Stimulated activated CD4-positive, alpha-beta T cell treated with anti-CD3 and anti-CD28 coated beads, Interleukin-12 subunit alpha, Interleukin-12 subunit beta, amount 100 ng/mL, for 4 hours (primary cell): ENCODE measurements around the gene AMMECR1L.
"Not testable (repeated sequence)": the region's sequence is repeated elsewhere in the genome, so short reads cannot be mapped to it uniquely, and the experiment has no call there.

ENCODE experiments used
- DNase-seq: peaks from one replicate; pipeline ENCODE4 v3.0.0-alpha.2; 2020

The AMMECR1L gene

GRCh38 chr2:127886593-127886935 lies 808 bp upstream of the AMMECR1L start:
- DNase-seq = not testable (repeated sequence)

- peak; percentile 21 for DNase-seq
Observed at GRCh38 chr2:127884861-127885740, 655 bp downstream of the AMMECR1L start.

- DNase-seq = no peak
Observed at GRCh38 chr2:127884436-127884835, 1.3 kb downstream of the AMMECR1L start.

- DNase-seq = no peak
Observed at GRCh38 chr2:127879899-127880298, 5.9 kb downstream of the AMMECR1L start.

GRCh38 chr2:127877626-127878025 lies 8.1 kb downstream of the AMMECR1L start:
- no peak for DNase-seq

- no peak for DNase-seq
Observed at GRCh38 chr2:127877136-127877535, 8.6 kb downstream of the AMMECR1L start.

GRCh38 chr2:127874378-127875269 lies 11.1 kb downstream of the AMMECR1L start:
- DNase-seq = no peak

GRCh38 chr2:127873707-127874303 lies 12.0 kb downstream of the AMMECR1L start:
- no peak for DNase-seq

GRCh38 chr2:127872354-127872753 lies 13.4 kb downstream of the AMMECR1L start:
- DNase-seq = no peak

- DNase-seq = no peak
Observed at GRCh38 chr2:127865926-127866325, 19.8 kb downstream of the AMMECR1L start.

GRCh38 chr2:127864877-127865276 lies 20.9 kb downstream of the AMMECR1L start:
- DNase-seq = no peak

GRCh38 chr2:127862228-127862627 lies 23.5 kb downstream of the AMMECR1L start:
- no peak for DNase-seq

GRCh38 chr2:127860130-127860529 lies 25.6 kb downstream of the AMMECR1L start:
- DNase-seq = no peak

GRCh38 chr2:127859712-127860085 lies 26.1 kb downstream of the AMMECR1L start:
- DNase-seq = peak; percentile 52

GRCh38 chr2:127857265-127857808 lies 28.4 kb downstream of the AMMECR1L start:
- peak; percentile 20 for DNase-seq

GRCh38 chr2:127853671-127854070 lies 32.1 kb downstream of the AMMECR1L start:
- no peak for DNase-seq

GRCh38 chr2:127852388-127852787 lies 33.4 kb downstream of the AMMECR1L start:
- DNase-seq = no peak

GRCh38 chr2:127847931-127848330 lies 37.8 kb downstream of the AMMECR1L start:
- no peak for DNase-seq

- DNase-seq = no peak
Observed at GRCh38 chr2:127844973-127845372, 40.8 kb downstream of the AMMECR1L start.

GRCh38 chr2:127843677-127844076 lies 42.1 kb downstream of the AMMECR1L start:
- no peak for DNase-seq

- no peak for DNase-seq
Observed at GRCh38 chr2:127841466-127842178, 44.1 kb downstream of the AMMECR1L start.

- no peak for DNase-seq
Observed at GRCh38 chr2:127840893-127841292, 44.9 kb downstream of the AMMECR1L start.

GRCh38 chr2:127834951-127835350 lies 50.8 kb downstream of the AMMECR1L start:
- DNase-seq = no peak
